ENCODE measurements around the gene FAM13B. TPM values are rescaled to one million over a fixed set of nuclear protein-coding genes. Genes with fewer than 3 reads are reported as not detected.

FAM13B gene
- total RNA-seq, 1 experiment from 2014 or later = 13.6 TPM

GRCh38 chr5:138035605-138036537 lies 3.0 kb upstream of the FAM13B start:
- no peak overlapping the region for H3K9ac ChIP-seq (ENCODE audit: low read length)
- no peaks in the 10 kb centered on the region for H3K9me3 ChIP-seq (ENCODE audit: control insufficient read depth in 1 of 2, insufficient read depth in 1 of 2, low read depth in 1 of 2, low read length in 2 of 2)
- POLR2A ChIA-PET = interaction anchor here (1.4 kb wide), 1 partner anchor 97 kb away, joined by 4 read pairs; no protein-coding TSS in a partner anchor
- intact Hi-C loops (cut with micrococcal nuclease) = loop anchor here (1.0 to 2.0 kb wide), 3 partner anchors 32 to 281 kb away; partner anchors contain the start of gene HNRNPA0
- ATAC-seq (peak; percentile 72), DNase-seq (ENCODE audit: low read depth, low spot score) (peak; percentile 90)
- no peaks in the 10 kb centered on the region for H3K36me3 ChIP-seq (ENCODE audit: control insufficient read depth in 1 of 2, insufficient read depth in 2 of 2, low read length in 2 of 2)
- RAD21 ChIA-PET (ENCODE audit: low non-redundant PET in 1 of 2, low total read pairs in 2 of 2, uncharacterized antibody in 2 of 2, unreplicated experiment in 2 of 2) = interaction anchor here (0.6 to 1.3 kb wide), 5 partner anchors 21 to 1695 kb away, joined by 3 to 6 read pairs (median 3); no protein-coding TSS in a partner anchor
- peaks cover 18% of the 10 kb centered on the region for H3K79me2 ChIP-seq (ENCODE audit: insufficient read depth, low read length)
- H3K27me3 ChIP-seq (ENCODE audit: insufficient read depth, low read length) = no peaks in the 10 kb centered on the region
- BruUV-seq (replicated peaks) = no TSS peak
- CTCF ChIA-PET = interaction anchor here (0.6 to 2.9 kb wide), 13 partner anchors 9 to 293 kb away, joined by 3 to 25 read pairs (median 4); no protein-coding TSS in a partner anchor
- H3K4me2 ChIP-seq (ENCODE audit: low read length) = peak overlapping the region; percentile 48
- no peaks in the 10 kb centered on the region for H3K9me2 ChIP-seq (ENCODE audit: insufficient read depth)
- peaks cover 12 to 34% of the 10 kb centered on the region in 2 experiments for H3K4me1 ChIP-seq (ENCODE audit: control insufficient read depth in 1 of 2, insufficient read depth in 2 of 2, low read length in 2 of 2)
- peaks cover 6% of the 10 kb centered on the region; the same call in 1 of the 2 replicates for H4K20me1 ChIP-seq (ENCODE audit: insufficient read depth)
- no peak overlapping the region for H3K4me3 ChIP-seq (replicated peaks in 1 of 2; ENCODE audit: low read depth in 1 of 2, low read length in 2 of 2)
- H2AFZ ChIP-seq (ENCODE audit: low read depth, low read length, poor library complexity, severe bottlenecking) = peak overlapping the region; percentile 66
- TF ChIP-seq RAD21 (IDR thresholded peaks at IDR 0.05; ENCODE audit: low read depth) (peak; percentile 90), SRF (IDR thresholded peaks at IDR 0.05; ENCODE audit: low read depth) (no peak), POLR2A (IDR thresholded peaks at IDR 0.05; ENCODE audit: borderline replicate concordance, extremely low read depth, insufficient read depth, insufficient read length) (no peak), YY1 (IDR thresholded peaks at IDR 0.05; ENCODE audit: extremely low read depth, insufficient replicate concordance, low read depth, low read length) (no peak), CBX3 (IDR thresholded peaks at IDR 0.05; ENCODE audit: low read depth) (peak; percentile 87), POLR2AphosphoS5 (IDR thresholded peaks at IDR 0.05; ENCODE audit: low read depth, low read length) (peak; percentile 32; the same call in 1 of the 2 replicates), CEBPB (IDR thresholded peaks at IDR 0.05; ENCODE audit: low read depth) (0 out of 2 replicates have a peak, but pooled peaks have one; percentile 10)
- TF ChIP-seq, protein P1, sequence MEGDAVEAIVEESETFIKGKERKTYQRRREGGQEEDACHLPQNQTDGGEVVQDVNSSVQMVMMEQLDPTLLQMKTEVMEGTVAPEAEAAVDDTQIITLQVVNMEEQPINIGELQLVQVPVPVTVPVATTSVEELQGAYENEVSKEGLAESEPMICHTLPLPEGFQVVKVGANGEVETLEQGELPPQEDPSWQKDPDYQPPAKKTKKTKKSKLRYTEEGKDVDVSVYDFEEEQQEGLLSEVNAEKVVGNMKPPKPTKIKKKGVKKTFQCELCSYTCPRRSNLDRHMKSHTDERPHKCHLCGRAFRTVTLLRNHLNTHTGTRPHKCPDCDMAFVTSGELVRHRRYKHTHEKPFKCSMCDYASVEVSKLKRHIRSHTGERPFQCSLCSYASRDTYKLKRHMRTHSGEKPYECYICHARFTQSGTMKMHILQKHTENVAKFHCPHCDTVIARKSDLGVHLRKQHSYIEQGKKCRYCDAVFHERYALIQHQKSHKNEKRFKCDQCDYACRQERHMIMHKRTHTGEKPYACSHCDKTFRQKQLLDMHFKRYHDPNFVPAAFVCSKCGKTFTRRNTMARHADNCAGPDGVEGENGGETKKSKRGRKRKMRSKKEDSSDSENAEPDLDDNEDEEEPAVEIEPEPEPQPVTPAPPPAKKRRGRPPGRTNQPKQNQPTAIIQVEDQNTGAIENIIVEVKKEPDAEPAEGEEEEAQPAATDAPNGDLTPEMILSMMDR (IDR thresholded peaks at IDR 0.05 in 2 of 3, conservative IDR thresholded peaks at IDR 0.05 in 1 of 3; ENCODE audit: borderline replicate concordance in 1 of 3, insufficient read depth in 1 of 3, low read depth in 2 of 3, low read length in 2 of 3) = peak; percentile 78 to 99 (median 98)
- TF ChIP-seq, protein P2, sequence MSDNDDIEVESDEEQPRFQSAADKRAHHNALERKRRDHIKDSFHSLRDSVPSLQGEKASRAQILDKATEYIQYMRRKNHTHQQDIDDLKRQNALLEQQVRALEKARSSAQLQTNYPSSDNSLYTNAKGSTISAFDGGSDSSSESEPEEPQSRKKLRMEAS (IDR thresholded peaks at IDR 0.05) = peak; percentile 13; the same call in 1 of the 2 replicates
- H3K27ac ChIP-seq (ENCODE audit: low read depth, low read length) = no peak overlapping the region
